ENCODE data around the gene EPHA8. TPM values are rescaled to one million over a fixed set of nuclear protein-coding genes. Genes with fewer than 3 reads are reported as not detected.

EPHA8 gene
- total RNA-seq, 1 experiment from 2014 or later: not detected

GRCh38 chr1:22607154-22607553 lies 43.9 kb downstream of the EPHA8 start:
- Histone ChIP-seq H3K4me1 (no peaks in the 10 kb centered on the region), H3K36me3 (ENCODE audit: control insufficient read depth, insufficient read depth, low read length) (no peaks in the 10 kb centered on the region), H3K27me3 (replicated peaks; ENCODE audit: control insufficient read depth, insufficient read depth, low read length) (no peaks in the 10 kb centered on the region; the same call in 1 of the 2 replicates), H3K9me3 (no peaks in the 10 kb centered on the region), H3K4me3 (ENCODE audit: low read depth, low read length) (no peak overlapping the region)
- Mint-ChIP-seq H3K4me1 (ENCODE audit: low read depth, unreplicated experiment) (no peaks in the 10 kb centered on the region), H3K27me3 (ENCODE audit: insufficient read depth, unreplicated experiment) (peaks cover 43% of the 10 kb centered on the region), H3K4me3 (ENCODE audit: unreplicated experiment) (no peak overlapping the region), H3K27ac (ENCODE audit: unreplicated experiment) (no peak overlapping the region), H3K36me3 (ENCODE audit: insufficient read depth, unreplicated experiment) (no peaks in the 10 kb centered on the region), H3K9me3 (ENCODE audit: unreplicated experiment) (no peaks in the 10 kb centered on the region)
- CTCF ChIA-PET: no interaction called here
- BruUV-seq (replicated peaks): no TSS peak
- POLR2A ChIA-PET: no interaction called here
- TF ChIP-seq CTCF (IDR thresholded peaks at IDR 0.05; ENCODE audit: insufficient read depth in 1 of 2, low read depth in 1 of 2, low read length in 1 of 2, severe bottlenecking in 1 of 2, unreplicated experiment in 1 of 2): no peak
- intact Hi-C loops (cut with micrococcal nuclease; ENCODE audit: unreplicated experiment): no loop called here
- DNase-seq: peak in 1 of 2 experiments; percentile 26

GRCh38 chr1:22608361-22608760 lies 45.1 kb downstream of the EPHA8 start:
- Mint-ChIP-seq H3K9me3 (ENCODE audit: unreplicated experiment) (no peaks in the 10 kb centered on the region), H3K4me3 (ENCODE audit: unreplicated experiment) (no peak overlapping the region), H3K27me3 (ENCODE audit: insufficient read depth, unreplicated experiment) (peaks cover 42% of the 10 kb centered on the region), H3K27ac (ENCODE audit: unreplicated experiment) (no peak overlapping the region), H3K4me1 (ENCODE audit: low read depth, unreplicated experiment) (no peaks in the 10 kb centered on the region), H3K36me3 (ENCODE audit: insufficient read depth, unreplicated experiment) (no peaks in the 10 kb centered on the region)
- no peaks in the 10 kb centered on the region for H3K4me1 ChIP-seq
- no peak for TF ChIP-seq CTCF (IDR thresholded peaks at IDR 0.05; ENCODE audit: insufficient read depth in 1 of 2, low read depth in 1 of 2, low read length in 1 of 2, severe bottlenecking in 1 of 2, unreplicated experiment in 1 of 2)
- ChIA-PET POLR2A (no interaction called here), CTCF (no interaction called here)
- no peak for DNase-seq
- H3K27me3 ChIP-seq (replicated peaks; ENCODE audit: control insufficient read depth, insufficient read depth, low read length): no peaks in the 10 kb centered on the region; the same call in 1 of the 2 replicates
- no peak overlapping the region for H3K4me3 ChIP-seq (ENCODE audit: low read depth, low read length)
- H3K36me3 ChIP-seq (ENCODE audit: control insufficient read depth, insufficient read depth, low read length): no peaks in the 10 kb centered on the region
- H3K9me3 ChIP-seq: no peaks in the 10 kb centered on the region
- intact Hi-C loops (cut with micrococcal nuclease; ENCODE audit: unreplicated experiment): no loop called here
- BruUV-seq (replicated peaks): no TSS peak

GRCh38 chr1:22609291-22609690 lies 46.0 kb downstream of the EPHA8 start:
- intact Hi-C loops (cut with micrococcal nuclease; ENCODE audit: unreplicated experiment): no loop called here
- Mint-ChIP-seq H3K9me3 (ENCODE audit: unreplicated experiment) (no peaks in the 10 kb centered on the region), H3K4me1 (ENCODE audit: low read depth, unreplicated experiment) (no peaks in the 10 kb centered on the region), H3K27ac (ENCODE audit: unreplicated experiment) (no peak overlapping the region), H3K36me3 (ENCODE audit: insufficient read depth, unreplicated experiment) (no peaks in the 10 kb centered on the region), H3K27me3 (ENCODE audit: insufficient read depth, unreplicated experiment) (peaks cover 37% of the 10 kb centered on the region), H3K4me3 (ENCODE audit: unreplicated experiment) (no peak overlapping the region)
- Histone ChIP-seq H3K4me3 (ENCODE audit: low read depth, low read length) (no peak overlapping the region), H3K27me3 (replicated peaks; ENCODE audit: control insufficient read depth, insufficient read depth, low read length) (no peaks in the 10 kb centered on the region; the same call in 1 of the 2 replicates), H3K36me3 (ENCODE audit: control insufficient read depth, insufficient read depth, low read length) (no peaks in the 10 kb centered on the region), H3K4me1 (no peaks in the 10 kb centered on the region), H3K9me3 (no peaks in the 10 kb centered on the region)
- BruUV-seq (replicated peaks): no TSS peak
- ChIA-PET CTCF (no interaction called here), POLR2A (no interaction called here)
- no peak for TF ChIP-seq CTCF (IDR thresholded peaks at IDR 0.05; ENCODE audit: insufficient read depth in 1 of 2, low read depth in 1 of 2, low read length in 1 of 2, severe bottlenecking in 1 of 2, unreplicated experiment in 1 of 2)
- no peak for DNase-seq

Data from Caco-2 (cell line).